GM13976 (cell line): Measurements from ENCODE around the gene ASB16.

Experiments used
- DNase-seq: peaks from one replicate; pipeline ENCODE4 v3.0.0; 2012; ENCODE audit warnings: low spot score
- CTCF ChIP-seq: IDR thresholded peaks from 2 replicates; pipeline ENCODE4 v1.5.1; 2012; ENCODE audit warnings: borderline replicate concordance, mild to moderate bottlenecking; ENCODE audit not compliant: insufficient read depth; ENCODE audit errors: extremely low read depth, missing control alignments, control extremely low read depth
- in situ Hi-C: fragments of 300-500 bp; cut with MboI; formaldehyde crosslinking; loops from one replicate; pipeline ENCODE4 v1.12.0; 2022; ENCODE audit warnings: low sequenced_read_pairs, mixed read lengths, inconsistent platforms; ENCODE audit not compliant: unreplicated experiment

The ASB16 gene

DNA sequence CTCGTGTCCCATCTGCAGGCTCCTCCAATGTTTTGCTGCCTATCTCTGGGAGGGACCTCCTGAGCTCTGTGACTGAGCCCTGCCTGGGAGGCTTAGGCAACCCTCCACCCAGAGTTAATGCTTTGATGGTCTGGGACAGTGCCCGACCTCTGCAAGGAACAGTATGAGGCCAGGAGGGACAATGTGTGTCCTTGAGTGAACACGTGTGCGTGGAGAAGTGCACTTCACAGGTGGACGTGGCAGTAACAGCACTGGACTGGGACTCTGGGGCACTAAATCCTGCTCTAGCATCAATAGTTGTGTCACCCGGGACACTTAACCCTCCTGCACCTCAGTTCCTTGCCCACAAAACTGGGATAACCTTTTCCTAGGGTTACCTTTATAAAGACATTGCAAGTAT lies 44.4 kb downstream of the ASB16 start:
- in situ Hi-C loops: loop anchor here (25.0 kb wide), 1 partner anchor 297 kb away; the partner anchor contains the start of gene GPATCH8
- TF ChIP-seq CTCF: no peak
- DNase-seq: no peak

DNA sequence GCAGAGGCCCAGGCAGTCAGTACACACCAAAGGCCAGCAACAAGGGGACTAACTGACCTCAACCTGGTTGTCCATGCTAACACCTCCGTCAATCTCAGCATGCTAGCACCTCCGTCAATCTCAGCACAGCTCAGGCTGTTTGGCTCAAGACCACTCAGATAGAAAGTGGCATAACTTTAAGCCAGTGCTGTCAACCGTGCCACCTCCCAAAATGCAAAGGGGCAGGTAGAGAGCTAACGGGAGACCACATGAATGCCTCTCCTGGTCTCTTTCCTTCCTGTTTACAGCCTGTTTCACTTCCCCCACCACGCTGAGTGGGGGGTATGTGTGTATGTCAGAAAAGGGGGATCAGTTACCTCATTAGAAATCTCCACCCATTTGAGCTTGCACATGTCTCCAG lies 45.7 kb downstream of the ASB16 start:
- no peak for DNase-seq
- no peak for TF ChIP-seq CTCF
- in situ Hi-C loops: loop anchor here (25.0 kb wide), 1 partner anchor 296 kb away; the partner anchor contains the start of gene GPATCH8

GRCh38 chr17:44216694-44217093 lies 46.2 kb downstream of the ASB16 start:
- in situ Hi-C loops: loop anchor here (25.0 kb wide), 1 partner anchor 296 kb away; the partner anchor contains the start of gene GPATCH8

GRCh38 chr17:44217738-44218343 lies 47.3 kb downstream of the ASB16 start:
- no peak for DNase-seq
- TF ChIP-seq CTCF: no peak
- in situ Hi-C loops: loop anchor here (25.0 kb wide), 1 partner anchor 294 kb away; the partner anchor contains the start of gene GPATCH8

More at GRCh38 chr17:44216694-44217093, 46.2 kb downstream of the ASB16 start:
- DNase-seq: no peak
- TF ChIP-seq CTCF: no peak

GRCh38 chr17:44218344-44219107 lies 48.0 kb downstream of the ASB16 start:
- DNase-seq: peak; percentile 93
- TF ChIP-seq CTCF: peak; percentile 62
- in situ Hi-C loops: loop anchor here (25.0 kb wide), 1 partner anchor 294 kb away; the partner anchor contains the start of gene GPATCH8

DNA sequence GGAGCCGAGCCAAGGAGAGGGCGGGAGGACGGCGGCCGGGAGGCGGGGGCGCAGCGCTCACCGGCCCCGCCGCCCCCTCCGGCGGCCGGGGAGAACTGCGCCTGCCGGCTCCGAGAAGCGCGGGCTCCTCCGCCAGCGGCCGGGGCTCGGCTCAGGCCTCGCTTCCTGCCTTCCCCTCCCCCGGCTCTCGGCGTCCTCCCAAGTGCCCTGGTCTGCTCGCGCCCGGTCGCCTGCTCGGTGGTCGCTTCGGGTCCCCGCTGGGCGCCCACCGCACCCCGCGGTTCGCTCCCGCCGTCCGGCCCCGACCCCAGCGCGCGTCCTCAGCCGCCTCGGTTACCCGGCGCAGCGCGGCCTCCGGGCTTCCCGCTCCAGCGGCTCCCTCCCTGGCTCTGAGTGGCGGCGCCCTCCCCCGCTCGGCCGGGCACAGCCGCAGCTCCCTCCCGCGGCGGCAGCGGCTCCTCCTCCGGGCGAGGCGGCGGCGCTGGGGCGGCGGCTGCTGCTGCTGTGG lies 48.7 kb downstream of the ASB16 start:
- in situ Hi-C loops: loop anchor here (25.0 kb wide), 1 partner anchor 293 kb away; the partner anchor contains the start of gene GPATCH8
- peak; percentile 30 for TF ChIP-seq CTCF
- peak; percentile 83 for DNase-seq
